Uterus (tissue), 2 donors: ENCODE measurements around the gene ZC3H7A.

ENCODE experiments used
- CTCF ChIP-seq, 4 experiments: fragments of 200-600 bp in 2 of 4; fragments of 450-650 bp in 2 of 4; sonication (generic) in 2 of 4; IDR thresholded peaks; one replicate each; pipeline ENCODE4 v1.5.1; 2016 to 2019; ENCODE audit warnings: antibody characterized with exemption in 4 of 4, mild to moderate bottlenecking in 2 of 4, moderate library complexity in 1 of 4
- POLR2A ChIP-seq, 2 donors: fragments of 450-650 bp; IDR thresholded peaks; one replicate each; pipeline ENCODE4 v1.6.1; 2016; ENCODE audit warnings: antibody characterized with exemption in 2 of 2, mild to moderate bottlenecking in 1 of 2, moderate library complexity in 1 of 2

- TF ChIP-seq CTCF (IDR thresholded peaks at IDR 0.05) (no peak), POLR2A (IDR thresholded peaks at IDR 0.05) (no peak)
Measured at GRCh38 chr16:11828696-11829095, 31.6 kb upstream of the ZC3H7A start.
